ENCODE measurements around the gene ADAM15.
A peak's percentile ranks its signal among the peaks of the same experiment; 100 is the strongest.

The ADAM15 gene

GRCh38 chr1:155001675-155002463 is 49.2 kb upstream of the ADAM15 start (continued):
- TF ChIP-seq ZNF580 (tag by site-specific recombination; IDR thresholded peaks at IDR 0.05) (peak; percentile 27; the same call in 1 of the 2 replicates), ZNF610 (tag by site-specific recombination; IDR thresholded peaks at IDR 0.05; ENCODE audit: borderline replicate concordance) (no peak), ZNF341 (tag by site-specific recombination; IDR thresholded peaks at IDR 0.05; ENCODE audit: low read depth) (peak; percentile 97), MZF1 (tag by site-specific recombination; IDR thresholded peaks at IDR 0.05; ENCODE audit: borderline replicate concordance) (0 out of 2 replicates have a peak, but pooled peaks have one; percentile 50), ZNF274 (IDR thresholded peaks at IDR 0.05; ENCODE audit: low read length) (no peak), ZNF274 (tag by site-specific recombination; IDR thresholded peaks at IDR 0.05; ENCODE audit: borderline replicate concordance) (no peak), AEBP2 (tag by site-specific recombination; IDR thresholded peaks at IDR 0.05; ENCODE audit: borderline replicate concordance) (no peak; the same call in 1 of the 2 replicates), ZNF621 (tag by site-specific recombination; IDR thresholded peaks at IDR 0.05) (no peak), ZBTB6 (tag by site-specific recombination; IDR thresholded peaks at IDR 0.05) (no peak; the same call in 1 of the 2 replicates), BCL11A (tag by site-specific recombination; IDR thresholded peaks at IDR 0.05; ENCODE audit: low read depth) (peak; percentile 94), ZNF530 (tag by site-specific recombination; IDR thresholded peaks at IDR 0.05; ENCODE audit: low read depth) (no peak), ZNF112 (tag by site-specific recombination; IDR thresholded peaks at IDR 0.05) (no peak), ZNF169 (tag by site-specific recombination; IDR thresholded peaks at IDR 0.05) (no peak), ZNF157 (tag by site-specific recombination; IDR thresholded peaks at IDR 0.05) (no peak), ZNF416 (tag by site-specific recombination; IDR thresholded peaks at IDR 0.05) (no peak), ZNF626 (tag by site-specific recombination; IDR thresholded peaks at IDR 0.05) (no peak), ZNF747 (tag by site-specific recombination; IDR thresholded peaks at IDR 0.05) (no peak), ZNF148 (tag by site-specific recombination; IDR thresholded peaks at IDR 0.05; ENCODE audit: borderline replicate concordance) (no peak), ZNF600 (tag by site-specific recombination; IDR thresholded peaks at IDR 0.05) (peak; percentile 33; the same call in 1 of the 2 replicates), ZNF146 (tag by site-specific recombination; IDR thresholded peaks at IDR 0.05) (no peak), KLF7 (tag by site-specific recombination; IDR thresholded peaks at IDR 0.05; ENCODE audit: borderline replicate concordance) (peak; percentile 85), ZNF132 (tag by site-specific recombination; IDR thresholded peaks at IDR 0.05; ENCODE audit: borderline replicate concordance) (no peak), ZNF585B (tag by site-specific recombination; IDR thresholded peaks at IDR 0.05) (no peak), ZSCAN16 (tag by site-specific recombination; IDR thresholded peaks at IDR 0.05) (no peak), ZNF514 (tag by site-specific recombination; IDR thresholded peaks at IDR 0.05) (no peak), SCRT2 (tag by site-specific recombination; IDR thresholded peaks at IDR 0.05) (no peak), ZNF391 (tag by site-specific recombination; IDR thresholded peaks at IDR 0.05; ENCODE audit: borderline replicate concordance, low read depth) (0 out of 2 replicates have a peak, but pooled peaks have one; percentile 41), SP7 (tag by site-specific recombination; IDR thresholded peaks at IDR 0.05) (peak; percentile 71; the same call in 1 of the 2 replicates), ZNF518A (tag by site-specific recombination; conservative IDR thresholded peaks at IDR 0.05; ENCODE audit: low read depth) (no peak), FEZF1 (tag by site-specific recombination; IDR thresholded peaks at IDR 0.05) (no peak)

Measured in HEK293 (cell line).